PC-9 (cell line): ENCODE results near the gene GALNT9. TPM values are rescaled to one million over a fixed set of nuclear protein-coding genes. Genes with fewer than 3 reads are reported as not detected.

Source experiments
- BruUV-seq: library from RNA; stranded (reverse); fragments of 400-500 nt; replicated peaks from 2 replicates; lab custom pipeline; 2021; lab: Mats Ljungman, UMichigan
- CTCF ChIA-PET: fragments of 300-600 bp; sonication (Branson Sonifier 250); formaldehyde crosslinking; loops from one replicate; lab custom pipeline; 2022; ENCODE audit warnings: antibody characterized with exemption; lab: Charles Lee
- POLR2A ChIA-PET: fragments of 300-600 bp; sonication (Branson Sonifier 250); formaldehyde crosslinking; loops from one replicate; lab custom pipeline; 2022; ENCODE audit warnings: antibody characterized with exemption; ENCODE audit not compliant: unreplicated experiment; lab: Charles Lee
- DNase-seq, 2 experiments: peaks; one replicate each; pipeline versions ENCODE4 v3.0.0 to v3.0.0-alpha.2; 2015 to 2022; ENCODE audit warnings: mixed read lengths in 1 of 2
- H2AFZ ChIP-seq: fragments of 200-600 bp; sonication (generic); 2 replicates; pipeline ENCODE4 v1.8.1; 2017; ENCODE audit warnings: antibody characterized with exemption
- H3F3A ChIP-seq: fragments of 200-600 bp; sonication (generic); 2 replicates; pipeline ENCODE4 v1.8.1; 2017; ENCODE audit warnings: antibody characterized with exemption, mild to moderate bottlenecking, low read depth; ENCODE audit not compliant: insufficient read depth
- H3K27ac ChIP-seq: fragments of 200-600 bp; sonication (generic); 2 replicates; pipeline ENCODE4 v1.6.1; 2016; ENCODE audit warnings: mixed run types
- H3K27me3 ChIP-seq: fragments of 200-600 bp; sonication (generic); 2 replicates; pipeline ENCODE4 v1.6.1; 2016; ENCODE audit warnings: low read depth, mixed run types; ENCODE audit not compliant: insufficient read depth
- H3K36me3 ChIP-seq: fragments of 200-600 bp; sonication (generic); 2 replicates; pipeline ENCODE4 v1.6.1; 2016; ENCODE audit warnings: low read depth, mixed run types
- H3K4me1 ChIP-seq: fragments of 200-600 bp; sonication (generic); replicated peaks from 2 replicates; pipeline ENCODE4 v1.6.1; 2016; ENCODE audit warnings: mixed run types; ENCODE audit not compliant: insufficient read depth
- H3K4me2 ChIP-seq: fragments of 200-600 bp; sonication (generic); 2 replicates; pipeline ENCODE4 v1.6.1; 2017; ENCODE audit warnings: mixed run types
- H3K4me3 ChIP-seq: fragments of 200-600 bp; sonication (generic); 2 replicates; pipeline ENCODE4 v1.6.1; 2016; ENCODE audit warnings: mixed run types
- H3K79me2 ChIP-seq: fragments of 200-600 bp; sonication (generic); 2 replicates; pipeline ENCODE4 v1.6.1; 2017; ENCODE audit warnings: low read depth, mixed run types
- H3K9me2 ChIP-seq: fragments of 200-600 bp; sonication (generic); 2 replicates; pipeline ENCODE4 v1.8.1; 2017; ENCODE audit warnings: mild to moderate bottlenecking; ENCODE audit not compliant: insufficient read depth
- H3K9me3 ChIP-seq: fragments of 200-600 bp; sonication (generic); 2 replicates; pipeline ENCODE4 v1.8.1; 2016; ENCODE audit warnings: low read depth; ENCODE audit not compliant: insufficient read depth
- H4K20me1 ChIP-seq: fragments of 200-600 bp; sonication (generic); 2 replicates; pipeline ENCODE4 v1.8.1; 2017; ENCODE audit not compliant: insufficient read depth
- CTCF ChIP-seq: fragments of 200-600 bp; sonication (generic); conservative IDR thresholded peaks from 2 replicates; pipeline ENCODE4 v1.6.1; 2017; ENCODE audit warnings: mixed run types, antibody characterized with exemption, mild to moderate bottlenecking, moderate library complexity
- EZH2 ChIP-seq: fragments of 200-600 bp; sonication (generic); IDR thresholded peaks from 2 replicates; pipeline ENCODE4 v1.8.0; 2017; ENCODE audit warnings: antibody characterized with exemption, low read depth
- intact Hi-C: fragments of 100-400 bp; cut with micrococcal nuclease; formaldehyde crosslinking; loops from one replicate; pipeline ENCODE4 v1.10.0; 2022; ENCODE audit not compliant: unreplicated experiment
- total RNA-seq: library from RNA; stranded (reverse); gene quantifications from 2 replicates; pipeline ENCODE4 v1.2.3, GENCODE V29; 2021

The GALNT9 gene
- total RNA-seq, 1 experiment from 2014 or later: 11.2 TPM

GRCh38 chr12:132210223-132211055 lies 119.0 kb downstream of the GALNT9 start:
- no peak overlapping the region for H3K4me2 ChIP-seq
- H3K4me1 ChIP-seq: no peaks in the 10 kb centered on the region
- intact Hi-C loops: no loop called here
- no peak for TF ChIP-seq EZH2
- no peak for TF ChIP-seq CTCF
- H3K79me2 ChIP-seq: no peaks in the 10 kb centered on the region
- peaks cover 86% of the 10 kb centered on the region for H3K27me3 ChIP-seq
- no peak overlapping the region for H3K4me3 ChIP-seq
- no peaks in the 10 kb centered on the region for H3K36me3 ChIP-seq
- CTCF ChIA-PET: no interaction called here
- no peaks in the 10 kb centered on the region; the same call in 1 of the 2 replicates for H4K20me1 ChIP-seq
- BruUV-seq: no TSS peak
- no peak overlapping the region for H3K27ac ChIP-seq
- POLR2A ChIA-PET: no interaction called here
- no peaks in the 10 kb centered on the region for H3K9me3 ChIP-seq
- H2AFZ ChIP-seq: no peak overlapping the region
- DNase-seq: no peak
- H3F3A ChIP-seq: no peaks in the 10 kb centered on the region
- no peaks in the 10 kb centered on the region for H3K9me2 ChIP-seq

GRCh38 chr12:132209619-132210222 lies 119.7 kb downstream of the GALNT9 start:
- Histone ChIP-seq H3K9me3 (no peaks in the 10 kb centered on the region), H2AFZ (no peak overlapping the region), H4K20me1 (no peaks in the 10 kb centered on the region; the same call in 1 of the 2 replicates), H3K4me3 (no peak overlapping the region), H3K36me3 (no peaks in the 10 kb centered on the region), H3K79me2 (no peaks in the 10 kb centered on the region), H3K4me2 (no peak overlapping the region), H3K27me3 (peaks cover 86% of the 10 kb centered on the region), H3K9me2 (no peaks in the 10 kb centered on the region), H3K4me1 (no peaks in the 10 kb centered on the region), H3K27ac (no peak overlapping the region), H3F3A (no peaks in the 10 kb centered on the region)
- intact Hi-C loops: no loop called here
- ChIA-PET CTCF (no interaction called here), POLR2A (no interaction called here)
- DNase-seq: no peak
- BruUV-seq: no TSS peak
- TF ChIP-seq EZH2 (no peak), CTCF (no peak)

- H3F3A ChIP-seq: no peaks in the 10 kb centered on the region
- POLR2A ChIA-PET: no interaction called here
- no peak overlapping the region for H2AFZ ChIP-seq
- no TSS peak for BruUV-seq
- CTCF ChIA-PET: no interaction called here
- no peaks in the 10 kb centered on the region for H3K36me3 ChIP-seq
- H4K20me1 ChIP-seq: no peaks in the 10 kb centered on the region
- TF ChIP-seq CTCF: no peak
- no peak for TF ChIP-seq EZH2
- no peak for DNase-seq
- H3K9me3 ChIP-seq: no peaks in the 10 kb centered on the region
- no peak overlapping the region for H3K4me3 ChIP-seq
- no peak overlapping the region for H3K27ac ChIP-seq
- no peaks in the 10 kb centered on the region for H3K4me1 ChIP-seq
- H3K79me2 ChIP-seq: no peaks in the 10 kb centered on the region
- no peaks in the 10 kb centered on the region for H3K9me2 ChIP-seq
- intact Hi-C loops: no loop called here
- no peak overlapping the region for H3K4me2 ChIP-seq
- H3K27me3 ChIP-seq: peaks cover 86% of the 10 kb centered on the region
These were observed 121.1 kb downstream of the GALNT9 start for GRCh38 chr12:132208153-132208823.
